ENCODE results near the gene SV2C. TPM values are rescaled to one million over a fixed set of nuclear protein-coding genes. Genes with fewer than 3 reads are reported as not detected.
"Not testable (repeated sequence)": the region's sequence is repeated elsewhere in the genome, so short reads cannot be mapped to it uniquely, and the experiment has no call there.

The SV2C gene
- total RNA-seq, 2 donors from 2014 or later, result 0.52 TPM; not detected in 1

- H3K9me3 ChIP-seq, result no peaks in the 10 kb centered on the region
- DNase-seq, result no peak
- H3K36me3 ChIP-seq (replicated peaks in 1 of 2; ENCODE audit: insufficient read depth in 1 of 2, low read depth in 2 of 2), result no peaks in the 10 kb centered on the region
- peaks cover 27% of the 10 kb centered on the region for H3K4me1 ChIP-seq
- no peak overlapping the region for H3K4me3 ChIP-seq
- 89 to 90% methylated on average over 6 of the region's 6 CpGs for WGBS, 2 donors
- no peak for ATAC-seq
- TF ChIP-seq CTCF (IDR thresholded peaks at IDR 0.05), result no peak
- TF ChIP-seq POLR2A (IDR thresholded peaks at IDR 0.05), result no peak
- intact Hi-C loops (cut with DNase I), result no loop called here
- no peak overlapping the region for H3K27ac ChIP-seq
- no peaks in the 10 kb centered on the region for H3K27me3 ChIP-seq
These were observed 284.6 kb downstream of the SV2C start for GRCh38 chr5:76367623-76368371.

DNA sequence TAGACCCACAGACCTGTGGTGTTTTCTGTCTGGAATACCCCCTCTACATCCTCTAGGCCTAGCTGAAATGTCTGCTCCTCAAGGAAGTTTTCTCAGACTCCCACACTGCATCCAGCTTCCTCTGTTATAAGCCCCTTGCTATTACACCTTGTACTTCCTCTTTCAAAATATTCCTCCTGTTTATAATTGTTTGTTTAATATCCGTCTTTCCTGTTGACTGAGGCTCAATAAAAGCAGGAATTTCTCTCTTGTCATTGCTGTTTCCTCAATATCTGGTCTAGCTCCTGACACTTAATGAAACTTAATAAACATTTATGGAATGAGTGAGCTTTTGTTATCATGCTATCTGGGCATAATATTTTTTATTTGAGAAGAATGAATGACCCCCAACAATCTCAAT is 285.8 kb downstream of the SV2C start:
- Histone ChIP-seq H3K9me3 (no peaks in the 10 kb centered on the region), H3K36me3 (replicated peaks in 1 of 2; ENCODE audit: insufficient read depth in 1 of 2, low read depth in 2 of 2) (no peaks in the 10 kb centered on the region), H3K27ac (no peak overlapping the region), H3K4me3 (no peak overlapping the region), H3K27me3 (no peaks in the 10 kb centered on the region), H3K4me1 (peaks cover 23% of the 10 kb centered on the region)
- intact Hi-C loops (cut with DNase I), result no loop called here
- DNase-seq (no peak), ATAC-seq (no peak)
- no peak for TF ChIP-seq POLR2A (IDR thresholded peaks at IDR 0.05)
- TF ChIP-seq CTCF (IDR thresholded peaks at IDR 0.05), result no peak
- 31 to 33% methylated on average over 1 of the region's 1 CpG for WGBS, 2 donors

GRCh38 chr5:76369668-76370067 is 286.5 kb downstream of the SV2C start:
- DNase-seq; H3K9me3 ChIP-seq; H3K4me3 ChIP-seq; ATAC-seq; intact Hi-C loops (cut with DNase I); H3K27ac ChIP-seq; H3K27me3 ChIP-seq; H3K36me3 ChIP-seq (replicated peaks in 1 of 2; ENCODE audit: insufficient read depth in 1 of 2, low read depth in 2 of 2): not testable (repeated sequence)
- H3K4me1 ChIP-seq, result peaks cover 19% of the 10 kb centered on the region
- 85 to 99% methylated on average over 8 of the region's 8 CpGs for WGBS, 2 donors

DNA sequence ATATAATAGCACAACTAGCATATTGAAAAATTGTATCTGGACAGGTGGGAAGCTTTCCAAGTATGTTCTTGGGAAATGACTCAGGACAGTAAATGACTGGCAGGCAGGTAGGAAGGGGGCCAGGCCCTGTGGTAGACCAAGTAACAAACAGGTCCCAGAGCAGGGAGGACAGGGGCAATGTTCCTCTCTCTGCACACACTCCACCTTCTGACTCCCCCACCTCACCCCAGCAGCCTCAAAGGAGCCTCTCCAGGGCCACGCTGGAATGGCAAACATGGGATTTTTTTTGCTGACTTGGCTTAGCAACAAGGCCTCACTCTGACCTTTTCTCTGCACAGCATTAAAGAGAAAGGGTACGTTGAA is 288.8 kb downstream of the SV2C start:
- peak; percentile 53 for ATAC-seq

More for the DNA sequence above, 288.8 kb downstream of the SV2C start:
- TF ChIP-seq POLR2A (IDR thresholded peaks at IDR 0.05) (no peak), CTCF (IDR thresholded peaks at IDR 0.05) (no peak)
- Histone ChIP-seq H3K4me1 (peaks cover 19% of the 10 kb centered on the region), H3K4me3 (no peak overlapping the region), H3K27ac (no peak overlapping the region), H3K36me3 (replicated peaks in 1 of 2; ENCODE audit: insufficient read depth in 1 of 2, low read depth in 2 of 2) (no peaks in the 10 kb centered on the region), H3K9me3 (no peaks in the 10 kb centered on the region), H3K27me3 (no peaks in the 10 kb centered on the region)
- intact Hi-C loops (cut with DNase I), result no loop called here
- WGBS, 2 donors, result 5 to 15% methylated on average over 2 of the region's 2 CpGs
- DNase-seq, result peak; percentile 37 to 67 (median 58)
